ENCODE results near the gene PNCK. TPM values are rescaled to one million over a fixed set of nuclear protein-coding genes. Genes with fewer than 3 reads are reported as not detected.

The PNCK gene
- total RNA-seq, 2 donors from 2014 or later: 1.9 to 11.1 TPM

- no peak for DNase-seq
- H3K27ac ChIP-seq: no peak overlapping the region
- no peak overlapping the region for H3K9ac ChIP-seq (ENCODE audit: low read depth in 2 of 2, low read length in 2 of 2)
- no peaks in the 10 kb centered on the region for H3K4me1 ChIP-seq
- H3K36me3 ChIP-seq: no peaks in the 10 kb centered on the region
- H3K4me3 ChIP-seq: no peak overlapping the region
- no peaks in the 10 kb centered on the region for H3K9me3 ChIP-seq
- intact Hi-C loops (cut with DNase I): no loop called here
- H3K27me3 ChIP-seq: no peaks in the 10 kb centered on the region
- TF ChIP-seq, protein P1, sequence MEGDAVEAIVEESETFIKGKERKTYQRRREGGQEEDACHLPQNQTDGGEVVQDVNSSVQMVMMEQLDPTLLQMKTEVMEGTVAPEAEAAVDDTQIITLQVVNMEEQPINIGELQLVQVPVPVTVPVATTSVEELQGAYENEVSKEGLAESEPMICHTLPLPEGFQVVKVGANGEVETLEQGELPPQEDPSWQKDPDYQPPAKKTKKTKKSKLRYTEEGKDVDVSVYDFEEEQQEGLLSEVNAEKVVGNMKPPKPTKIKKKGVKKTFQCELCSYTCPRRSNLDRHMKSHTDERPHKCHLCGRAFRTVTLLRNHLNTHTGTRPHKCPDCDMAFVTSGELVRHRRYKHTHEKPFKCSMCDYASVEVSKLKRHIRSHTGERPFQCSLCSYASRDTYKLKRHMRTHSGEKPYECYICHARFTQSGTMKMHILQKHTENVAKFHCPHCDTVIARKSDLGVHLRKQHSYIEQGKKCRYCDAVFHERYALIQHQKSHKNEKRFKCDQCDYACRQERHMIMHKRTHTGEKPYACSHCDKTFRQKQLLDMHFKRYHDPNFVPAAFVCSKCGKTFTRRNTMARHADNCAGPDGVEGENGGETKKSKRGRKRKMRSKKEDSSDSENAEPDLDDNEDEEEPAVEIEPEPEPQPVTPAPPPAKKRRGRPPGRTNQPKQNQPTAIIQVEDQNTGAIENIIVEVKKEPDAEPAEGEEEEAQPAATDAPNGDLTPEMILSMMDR (IDR thresholded peaks at IDR 0.05): no peak
These were observed 7.6 kb upstream of the PNCK start for GRCh38 chrX:153681175-153681574.

GRCh38 chrX:153674219-153674851 is 722 bp upstream of the PNCK start:
- intact Hi-C loops (cut with DNase I): no loop called here
- Histone ChIP-seq H3K9ac (ENCODE audit: low read depth in 2 of 2, low read length in 2 of 2) (no peak overlapping the region), H3K9me3 (no peaks in the 10 kb centered on the region), H3K36me3 (no peaks in the 10 kb centered on the region), H3K27ac (no peak overlapping the region), H3K4me1 (no peaks in the 10 kb centered on the region), H3K27me3 (no peaks in the 10 kb centered on the region), H3K4me3 (no peak overlapping the region)
- TF ChIP-seq, protein P1 (IDR thresholded peaks at IDR 0.05): no peak
- DNase-seq: no peak

GRCh38 chrX:153672531-153673427 is 834 bp downstream of the PNCK start:
- H3K4me3 ChIP-seq: no peak overlapping the region
- DNase-seq: no peak
- H3K27me3 ChIP-seq: no peaks in the 10 kb centered on the region
- no peaks in the 10 kb centered on the region for H3K4me1 ChIP-seq
- TF ChIP-seq, protein P1 (IDR thresholded peaks at IDR 0.05): no peak
- H3K27ac ChIP-seq: no peak overlapping the region
- intact Hi-C loops (cut with DNase I): no loop called here
- no peaks in the 10 kb centered on the region for H3K9me3 ChIP-seq
- no peaks in the 10 kb centered on the region for H3K36me3 ChIP-seq
- no peak overlapping the region for H3K9ac ChIP-seq (ENCODE audit: low read depth in 2 of 2, low read length in 2 of 2)

DNA sequence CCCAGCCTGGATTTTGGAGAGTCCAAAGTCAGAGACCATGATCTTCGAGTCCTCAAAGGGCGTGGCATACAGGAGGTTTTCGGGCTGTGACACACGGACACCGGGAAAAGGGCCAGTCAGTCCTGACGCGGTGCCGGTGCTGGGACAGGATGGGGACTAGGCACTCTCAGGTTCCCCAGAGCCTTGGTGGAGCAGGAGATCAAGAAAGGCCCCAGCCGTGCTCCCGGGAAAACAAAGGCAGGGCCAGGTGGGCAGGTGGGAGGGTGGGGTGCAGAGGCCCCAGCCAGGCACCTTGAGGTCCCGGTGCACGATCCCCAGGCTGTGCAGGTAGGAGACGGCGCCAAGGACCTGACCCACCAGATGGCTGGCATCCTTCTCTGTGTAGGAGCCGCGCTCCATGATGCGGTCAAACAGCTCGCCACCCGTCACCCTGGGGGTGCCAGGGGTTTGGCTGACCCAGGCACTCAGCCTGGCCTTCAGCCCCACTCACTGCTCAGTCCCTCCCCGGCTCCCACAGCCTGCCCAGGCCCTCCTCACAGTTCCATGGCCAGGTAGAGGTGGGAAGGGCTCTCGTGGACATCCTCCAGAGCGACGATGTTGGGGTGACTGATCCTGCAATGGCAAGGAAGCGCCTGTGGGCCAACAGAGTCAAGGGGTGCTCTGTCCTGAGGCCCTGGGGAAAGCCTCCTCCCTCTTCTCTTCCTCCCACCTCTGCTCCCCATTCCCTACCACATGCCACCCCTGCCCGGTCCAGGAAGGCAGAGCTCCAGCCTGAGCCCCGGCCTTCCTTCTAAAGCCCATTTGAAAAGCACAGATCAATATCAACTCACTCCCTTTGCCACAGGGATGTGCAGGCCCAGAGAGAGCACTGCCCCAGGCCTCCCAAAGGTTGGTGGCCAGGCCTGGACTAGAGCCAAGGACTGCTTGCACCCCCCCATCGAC is 1.8 kb downstream of the PNCK start:
- Histone ChIP-seq H3K9me3 (no peaks in the 10 kb centered on the region), H3K27me3 (no peaks in the 10 kb centered on the region), H3K4me1 (no peaks in the 10 kb centered on the region), H3K36me3 (no peaks in the 10 kb centered on the region), H3K27ac (no peak overlapping the region), H3K4me3 (no peak overlapping the region), H3K9ac (ENCODE audit: low read depth in 2 of 2, low read length in 2 of 2) (no peak overlapping the region)
- TF ChIP-seq, protein P1 (IDR thresholded peaks at IDR 0.05): no peak
- intact Hi-C loops (cut with DNase I): no loop called here
- no peak for DNase-seq
